A673 (cell line): Measurements from ENCODE around the gene TMEM95. TPM values are rescaled to one million over a fixed set of nuclear protein-coding genes. Genes with fewer than 3 reads are reported as not detected.
"Not testable (repeated sequence)": the region's sequence is repeated elsewhere in the genome, so short reads cannot be mapped to it uniquely, and the experiment has no call there.

Source experiments
- BruUV-seq: library from RNA; stranded (reverse); fragments of 400-500 nt; replicated peaks from 2 replicates; lab custom pipeline; 2021; lab: Mats Ljungman, UMichigan
- CTCF ChIA-PET: fragments of 300-600 bp; sonication (Branson Sonifier 250); formaldehyde crosslinking; loops from one replicate; lab custom pipeline; 2022; ENCODE audit warnings: antibody characterized with exemption; lab: Charles Lee
- POLR2A ChIA-PET: fragments of 300-600 bp; sonication (Branson Sonifier 250); formaldehyde crosslinking; loops from one replicate; lab custom pipeline; 2022; ENCODE audit warnings: antibody characterized with exemption; ENCODE audit not compliant: low non-redundant PET; lab: Charles Lee
- DNase-seq: peaks from one replicate; pipeline ENCODE4 v3.0.0-alpha.2; 2015; ENCODE audit warnings: low spot score
- H3K27ac ChIP-seq: fragments of 200-600 bp; sonication (generic); 2 replicates; pipeline ENCODE4 v1.5.1; 2016; ENCODE audit warnings: mixed run types, low read depth, mild to moderate bottlenecking, mixed read lengths, antibody characterized with exemption, low read length; ENCODE audit not compliant: poor library complexity, severe bottlenecking
- H3K27me3 ChIP-seq: fragments of 200-600 bp; sonication (generic); replicated peaks from 2 replicates; pipeline ENCODE4 v1.6.1; 2017; ENCODE audit warnings: mixed run types, low read depth, mild to moderate bottlenecking, mixed read lengths, antibody characterized with exemption, low read length; ENCODE audit not compliant: insufficient read depth, poor library complexity
- H3K36me3 ChIP-seq: fragments of 200-600 bp; sonication (generic); 2 replicates; pipeline ENCODE4 v1.6.1; 2016; ENCODE audit warnings: mixed run types, mild to moderate bottlenecking, mixed read lengths, antibody characterized with exemption, low read length; ENCODE audit not compliant: insufficient read depth, poor library complexity, severe bottlenecking
- H3K4me1 ChIP-seq: fragments of 200-600 bp; sonication (generic); 2 replicates; pipeline ENCODE4 v1.6.1; 2017; ENCODE audit warnings: mixed run types, mild to moderate bottlenecking, mixed read lengths, antibody characterized with exemption, low read length; ENCODE audit not compliant: insufficient read depth, poor library complexity, severe bottlenecking
- H3K4me3 ChIP-seq: fragments of 200-600 bp; sonication (generic); 2 replicates; pipeline ENCODE4 v1.5.1; 2016; ENCODE audit warnings: low read depth, mixed run types, mild to moderate bottlenecking, mixed read lengths, low read length; ENCODE audit not compliant: poor library complexity, severe bottlenecking
- H3K9me3 ChIP-seq: fragments of 200-600 bp; sonication (generic); 2 replicates; pipeline ENCODE4 v1.6.1; 2016; ENCODE audit warnings: mixed run types, low read depth, mild to moderate bottlenecking, mixed read lengths, antibody characterized with exemption, low read length; ENCODE audit not compliant: poor library complexity, severe bottlenecking
- EZH2 ChIP-seq: fragments of 200-600 bp; sonication (generic); IDR thresholded peaks from 2 replicates; pipeline ENCODE4 v1.6.1; 2017; ENCODE audit warnings: borderline replicate concordance, low read depth, mild to moderate bottlenecking, mixed read lengths, antibody characterized with exemption, low read length; ENCODE audit not compliant: poor library complexity, severe bottlenecking
- intact Hi-C: fragments of 100-400 bp; cut with micrococcal nuclease; formaldehyde crosslinking; loops from one replicate; pipeline ENCODE4 v1.10.0; 2022; ENCODE audit not compliant: unreplicated experiment
- total RNA-seq: library from RNA; stranded (reverse); gene quantifications from 2 replicates; pipeline ENCODE4 v1.2.3, GENCODE V29; 2021
- TF ChIP-seq, protein P1 (sequence below): fragments of 300-800, 200-600 bp; sonication (generic); conservative IDR thresholded peaks from 2 replicates; pipeline ENCODE4 v1.5.1; 2017; ENCODE audit warnings: low read depth, mild to moderate bottlenecking, antibody characterized with exemption, low read length, moderate library complexity, mixed read lengths

Gene TMEM95
- total RNA-seq, 1 experiment from 2014 or later = not detected

DNA sequence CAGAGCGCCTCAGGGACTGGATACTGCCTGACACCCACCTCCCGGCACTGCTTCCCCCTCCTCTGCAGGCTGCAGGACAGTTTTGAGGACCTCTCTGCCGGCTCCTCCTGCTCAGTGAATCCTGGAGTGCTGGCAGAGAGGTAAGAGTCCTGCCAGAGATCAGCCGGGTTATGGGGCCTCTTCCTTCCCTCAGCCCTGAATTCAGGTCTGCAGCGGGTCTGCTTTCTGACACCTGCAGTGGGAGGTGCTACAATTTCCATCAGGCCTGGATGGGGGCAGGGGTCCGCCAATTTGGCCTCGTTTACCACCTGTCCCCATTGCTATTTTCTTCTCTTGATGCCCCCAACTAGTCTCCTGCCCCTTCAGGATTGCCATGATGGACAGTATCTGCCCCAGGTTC, 22.8 kb upstream of the TMEM95 start:
- POLR2A ChIA-PET = no interaction called here
- CTCF ChIA-PET = no interaction called here
- Histone ChIP-seq H3K27ac (no peak overlapping the region), H3K27me3 (no peaks in the 10 kb centered on the region), H3K4me3 (no peak overlapping the region), H3K4me1 (peaks cover 19% of the 10 kb centered on the region), H3K36me3 (no peaks in the 10 kb centered on the region), H3K9me3 (no peaks in the 10 kb centered on the region)
- no peak for DNase-seq
- no peak for TF ChIP-seq EZH2
- TF ChIP-seq, protein P1, sequence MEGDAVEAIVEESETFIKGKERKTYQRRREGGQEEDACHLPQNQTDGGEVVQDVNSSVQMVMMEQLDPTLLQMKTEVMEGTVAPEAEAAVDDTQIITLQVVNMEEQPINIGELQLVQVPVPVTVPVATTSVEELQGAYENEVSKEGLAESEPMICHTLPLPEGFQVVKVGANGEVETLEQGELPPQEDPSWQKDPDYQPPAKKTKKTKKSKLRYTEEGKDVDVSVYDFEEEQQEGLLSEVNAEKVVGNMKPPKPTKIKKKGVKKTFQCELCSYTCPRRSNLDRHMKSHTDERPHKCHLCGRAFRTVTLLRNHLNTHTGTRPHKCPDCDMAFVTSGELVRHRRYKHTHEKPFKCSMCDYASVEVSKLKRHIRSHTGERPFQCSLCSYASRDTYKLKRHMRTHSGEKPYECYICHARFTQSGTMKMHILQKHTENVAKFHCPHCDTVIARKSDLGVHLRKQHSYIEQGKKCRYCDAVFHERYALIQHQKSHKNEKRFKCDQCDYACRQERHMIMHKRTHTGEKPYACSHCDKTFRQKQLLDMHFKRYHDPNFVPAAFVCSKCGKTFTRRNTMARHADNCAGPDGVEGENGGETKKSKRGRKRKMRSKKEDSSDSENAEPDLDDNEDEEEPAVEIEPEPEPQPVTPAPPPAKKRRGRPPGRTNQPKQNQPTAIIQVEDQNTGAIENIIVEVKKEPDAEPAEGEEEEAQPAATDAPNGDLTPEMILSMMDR = no peak
- intact Hi-C loops = no loop called here
- BruUV-seq = no TSS peak

DNA sequence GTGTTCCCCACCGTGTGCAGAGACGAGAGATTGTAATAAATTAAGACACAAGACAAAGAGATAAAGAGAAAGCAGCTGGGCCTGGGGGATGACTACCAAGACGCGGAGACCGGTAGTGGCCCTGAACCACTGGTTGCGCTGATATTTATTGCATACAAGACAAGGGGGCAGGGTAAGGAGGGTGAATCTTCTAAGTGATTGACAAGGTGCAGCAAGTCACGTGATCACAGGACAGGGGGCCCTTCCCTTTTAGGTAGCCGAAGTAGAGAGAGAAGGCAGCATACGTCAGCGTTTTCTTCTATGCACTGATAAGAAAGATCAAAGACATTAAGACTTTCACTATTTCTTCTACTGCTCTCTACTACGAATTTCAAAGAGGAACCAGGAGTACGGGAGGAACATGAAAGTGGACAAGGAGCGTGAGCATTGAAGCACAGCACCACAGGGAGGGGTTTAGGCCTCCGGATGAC, 22.3 kb upstream of the TMEM95 start:
- BruUV-seq, CTCF ChIA-PET, POLR2A ChIA-PET, H3K27ac ChIP-seq, H3K27me3 ChIP-seq, H3K9me3 ChIP-seq, H3K4me3 ChIP-seq, DNase-seq, H3K36me3 ChIP-seq, intact Hi-C loops: not testable (repeated sequence)
- H3K4me1 ChIP-seq = peaks cover 15% of the 10 kb centered on the region

- POLR2A ChIA-PET = interaction anchor here (0.6 kb wide), 1 partner anchor 61 kb away, joined by 4 read pairs; no protein-coding TSS in a partner anchor
- BruUV-seq = no TSS peak
- CTCF ChIA-PET = no interaction called here
These were observed 19.9 kb upstream of the TMEM95 start for GRCh38 chr17:7334938-7335538.

GRCh38 chr17:7335765-7336164, 19.2 kb upstream of the TMEM95 start:
- H3K4me1 ChIP-seq, intact Hi-C loops, H3K9me3 ChIP-seq, H3K4me3 ChIP-seq, CTCF ChIA-PET, H3K27ac ChIP-seq, DNase-seq, BruUV-seq, H3K36me3 ChIP-seq, H3K27me3 ChIP-seq: not testable (repeated sequence)
- POLR2A ChIA-PET = interaction anchor here (0.6 kb wide), 1 partner anchor 60 kb away, joined by 4 read pairs; no protein-coding TSS in a partner anchor

More at GRCh38 chr17:7334938-7335538, 19.9 kb upstream of the TMEM95 start:
- Histone ChIP-seq H3K27ac (no peak overlapping the region), H3K4me3 (no peak overlapping the region), H3K36me3 (no peaks in the 10 kb centered on the region), H3K4me1 (peaks cover 6% of the 10 kb centered on the region), H3K27me3 (no peaks in the 10 kb centered on the region), H3K9me3 (no peaks in the 10 kb centered on the region)
- DNase-seq = no peak
- intact Hi-C loops = no loop called here
- TF ChIP-seq EZH2 = no peak
- TF ChIP-seq, protein P1 = no peak
